Endothelial cell (in vitro differentiated cells): Measurements from ENCODE around the gene GSK3B. TPM values are rescaled to one million over a fixed set of nuclear protein-coding genes. Genes with fewer than 3 reads are reported as not detected.

Experiments
- DNase-seq: peaks from one replicate; pipeline ENCODE4 v3.0.0; 2021; ENCODE audit warnings: low spot score
- H3K27ac Mint-ChIP-seq: one replicate; pipeline ENCODE4 v1.8.0; 2021; ENCODE audit warnings: mixed read lengths, inconsistent platforms; ENCODE audit not compliant: unreplicated experiment
- H3K27me3 Mint-ChIP-seq: one replicate; pipeline ENCODE4 v1.8.0; 2021; ENCODE audit warnings: mild to moderate bottlenecking, moderate library complexity, mixed read lengths, inconsistent platforms; ENCODE audit not compliant: unreplicated experiment
- H3K36me3 Mint-ChIP-seq: one replicate; pipeline ENCODE4 v1.8.0; 2021; ENCODE audit warnings: mild to moderate bottlenecking, low read depth, mixed read lengths, inconsistent platforms; ENCODE audit not compliant: unreplicated experiment
- H3K4me1 Mint-ChIP-seq: one replicate; pipeline ENCODE4 v1.8.0; 2021; ENCODE audit warnings: mild to moderate bottlenecking, mixed read lengths, inconsistent platforms; ENCODE audit not compliant: unreplicated experiment
- H3K4me3 Mint-ChIP-seq: one replicate; pipeline ENCODE4 v1.8.0; 2021; ENCODE audit warnings: mild to moderate bottlenecking, mixed read lengths, inconsistent platforms; ENCODE audit not compliant: unreplicated experiment
- H3K9me3 Mint-ChIP-seq: one replicate; pipeline ENCODE4 v1.8.0; 2021; ENCODE audit warnings: mixed read lengths, inconsistent platforms; ENCODE audit not compliant: unreplicated experiment
- CTCF ChIP-seq: fragments of 200-600 bp; sonication (generic); IDR thresholded peaks from one replicate; pipeline ENCODE4 v1.5.0; 2021; ENCODE audit warnings: antibody characterized with exemption; ENCODE audit not compliant: unreplicated experiment
- total RNA-seq: library from RNA; stranded (reverse); fragmentation: NEBNext Ultra II Directional; extraction: Animal tissue kit (Norgen Biotek cat#: 25700); gene quantifications from one replicate; pipeline ENCODE4 v1.2.1, GENCODE V29; 2021; ENCODE audit not compliant: unreplicated experiment

GSK3B gene
- total RNA-seq, 1 donor from 2014 or later = 78.6 TPM

- no peak overlapping the region for H3K27ac Mint-ChIP-seq
- DNase-seq = no peak
Measured at GRCh38 chr3:119794971-119795612, 299.2 kb downstream of the GSK3B start.

GRCh38 chr3:119794401-119794800 is 299.8 kb downstream of the GSK3B start:
- TF ChIP-seq CTCF = no peak
- no peak for DNase-seq
- Mint-ChIP-seq H3K27me3 (peaks cover 7% of the 10 kb centered on the region), H3K27ac (no peak overlapping the region), H3K4me3 (no peak overlapping the region), H3K4me1 (peaks cover 9% of the 10 kb centered on the region), H3K9me3 (no peaks in the 10 kb centered on the region), H3K36me3 (no peaks in the 10 kb centered on the region)

More at GRCh38 chr3:119794971-119795612, 299.2 kb downstream of the GSK3B start:
- peaks cover 6% of the 10 kb centered on the region for H3K4me1 Mint-ChIP-seq
- no peaks in the 10 kb centered on the region for H3K36me3 Mint-ChIP-seq
- H3K4me3 Mint-ChIP-seq = no peak overlapping the region
- no peak for TF ChIP-seq CTCF
- H3K9me3 Mint-ChIP-seq = no peaks in the 10 kb centered on the region
- H3K27me3 Mint-ChIP-seq = peaks cover 6% of the 10 kb centered on the region

GRCh38 chr3:119792270-119792669 is 302.0 kb downstream of the GSK3B start:
- Mint-ChIP-seq H3K4me1 (peaks cover 13% of the 10 kb centered on the region), H3K4me3 (no peak overlapping the region)
- DNase-seq = no peak

GRCh38 chr3:119790369-119790768 is 303.9 kb downstream of the GSK3B start:
- Mint-ChIP-seq H3K4me1 (peaks cover 11% of the 10 kb centered on the region), H3K4me3 (no peak overlapping the region), H3K36me3 (no peaks in the 10 kb centered on the region), H3K27ac (no peak overlapping the region), H3K27me3 (peaks cover 5% of the 10 kb centered on the region), H3K9me3 (no peaks in the 10 kb centered on the region)
- TF ChIP-seq CTCF = no peak
- no peak for DNase-seq

More at GRCh38 chr3:119792270-119792669, 302.0 kb downstream of the GSK3B start:
- Mint-ChIP-seq H3K27me3 (peaks cover 7% of the 10 kb centered on the region), H3K36me3 (no peaks in the 10 kb centered on the region), H3K9me3 (no peaks in the 10 kb centered on the region), H3K27ac (no peak overlapping the region)
- no peak for TF ChIP-seq CTCF

- Mint-ChIP-seq H3K27me3 (peaks cover 4% of the 10 kb centered on the region), H3K4me1 (peaks cover 9% of the 10 kb centered on the region), H3K9me3 (no peaks in the 10 kb centered on the region), H3K36me3 (no peaks in the 10 kb centered on the region), H3K27ac (no peak overlapping the region), H3K4me3 (no peak overlapping the region)
- no peak for DNase-seq
- no peak for TF ChIP-seq CTCF
Measured at GRCh38 chr3:119786409-119786808, 307.8 kb downstream of the GSK3B start.
